Esophagus muscularis mucosa (tissue), 3 donors: ENCODE data around the gene IL4R.

ENCODE experiments used
- CTCF ChIP-seq, 3 experiments: fragments of 200-600 bp in 2 of 3; fragments of 450-650 bp in 1 of 3; sonication (generic) in 2 of 3; IDR thresholded peaks; one replicate each; pipeline ENCODE4 v1.5.1; 2017 to 2019; ENCODE audit warnings: antibody characterized with exemption in 3 of 3, mild to moderate bottlenecking in 2 of 3, moderate library complexity in 1 of 3
- POLR2A ChIP-seq: fragments of 450-650 bp; IDR thresholded peaks from one replicate; pipeline ENCODE4 v1.6.1; 2017; ENCODE audit warnings: antibody characterized with exemption, moderate library complexity, mild to moderate bottlenecking, low read depth
- POLR2AphosphoS5 ChIP-seq, 2 donors: sonication (generic); formaldehyde crosslinking; IDR thresholded peaks; one replicate each; pipeline ENCODE4 v1.6.1; 2017; ENCODE audit warnings: antibody characterized with exemption in 2 of 2

- TF ChIP-seq CTCF (IDR thresholded peaks at IDR 0.05) (no peak), POLR2A (no peak), POLR2AphosphoS5 (IDR thresholded peaks at IDR 0.05) (no peak)
These were observed 78.9 kb downstream of the IL4R start for GRCh38 chr16:27392671-27393070.
